NCI-H526 treated with DMSO at 0.1 percent for 48 hours (cell line): ENCODE measurements around the gene ANKS6.

Experiments
- DNase-seq: peaks from one replicate; lab custom pipeline; 2025; lab: John Stamatoyannopoulos, UW

ANKS6 gene

DNA sequence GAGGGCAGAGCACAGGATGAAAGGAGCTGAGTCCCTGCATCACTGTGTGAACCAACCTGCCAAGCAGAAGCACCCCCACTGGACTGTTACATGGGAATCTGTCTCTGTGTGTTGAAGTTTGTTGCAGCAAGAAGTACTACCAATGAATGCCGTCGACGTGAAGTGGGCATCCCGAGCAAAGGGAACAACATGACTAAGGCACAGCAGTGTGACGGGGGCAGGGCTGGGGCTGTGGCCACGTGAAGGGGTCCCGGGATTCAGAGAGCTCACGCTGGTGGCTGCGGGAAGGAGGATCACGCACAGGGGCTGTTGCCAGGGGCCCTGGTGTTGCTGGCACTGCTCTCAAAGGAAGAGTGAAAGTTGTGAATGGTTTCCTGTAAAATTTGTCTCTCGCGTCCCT, 60.1 kb downstream of the ANKS6 start:
- no peak for DNase-seq

DNA sequence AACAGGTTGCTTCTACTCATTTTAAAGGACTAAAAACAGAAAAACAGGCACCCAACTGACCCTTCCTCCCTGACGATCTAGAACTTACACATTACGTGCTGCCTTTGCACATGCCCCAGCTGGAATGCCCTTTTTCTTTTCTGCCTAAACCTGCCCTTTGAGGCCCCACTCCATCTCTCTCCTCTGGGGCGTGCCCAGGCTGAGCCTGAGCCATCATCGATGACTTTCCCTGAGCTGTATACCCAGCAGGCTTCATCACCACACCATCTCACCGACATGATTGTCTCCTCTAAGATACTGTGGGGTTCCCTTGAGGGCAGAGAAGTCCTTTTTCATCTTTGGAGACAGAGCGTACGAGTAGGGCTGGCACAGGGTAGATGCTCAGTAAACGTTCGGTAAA, 63.6 kb downstream of the ANKS6 start:
- DNase-seq: no peak

DNA sequence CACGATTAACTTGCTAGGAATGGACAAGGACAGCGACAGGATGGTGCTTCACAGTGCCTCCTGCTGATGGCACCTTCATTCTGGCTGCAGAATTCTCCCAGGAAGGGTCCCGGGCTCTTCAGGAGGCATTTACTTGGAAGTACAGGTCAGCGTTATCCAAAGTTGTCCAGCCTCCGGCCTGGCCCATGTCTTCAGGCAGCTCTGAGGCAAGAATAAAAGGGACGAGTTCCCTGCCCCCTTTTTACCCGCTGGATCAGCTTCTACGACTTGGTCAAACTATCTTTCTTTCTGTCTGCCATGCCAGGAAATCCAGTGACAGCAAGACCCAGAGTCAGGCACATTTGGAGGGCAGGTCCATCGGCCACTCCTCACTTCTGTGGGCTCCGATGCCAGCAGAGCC, 64.3 kb downstream of the ANKS6 start:
- no peak for DNase-seq

DNA sequence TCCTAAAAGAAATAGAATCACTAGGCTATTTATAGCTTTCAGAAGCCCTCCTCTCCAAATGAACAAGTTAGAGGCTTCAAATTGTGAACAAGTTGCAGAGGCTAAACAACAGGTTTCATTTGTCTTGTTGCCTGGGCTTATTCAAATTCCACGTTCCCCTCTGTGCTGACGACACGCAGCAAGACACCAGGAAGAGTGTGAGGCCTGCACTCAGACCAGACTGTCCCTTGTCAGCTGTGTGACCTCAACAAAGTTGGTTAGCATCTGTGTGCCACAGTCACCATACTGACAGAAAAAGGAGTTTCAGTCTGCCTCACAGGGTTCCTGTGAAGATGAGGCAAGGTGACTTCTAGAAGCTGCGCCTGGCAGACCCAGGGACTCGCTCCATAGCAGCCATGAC, 65.5 kb downstream of the ANKS6 start:
- DNase-seq: no peak

DNA sequence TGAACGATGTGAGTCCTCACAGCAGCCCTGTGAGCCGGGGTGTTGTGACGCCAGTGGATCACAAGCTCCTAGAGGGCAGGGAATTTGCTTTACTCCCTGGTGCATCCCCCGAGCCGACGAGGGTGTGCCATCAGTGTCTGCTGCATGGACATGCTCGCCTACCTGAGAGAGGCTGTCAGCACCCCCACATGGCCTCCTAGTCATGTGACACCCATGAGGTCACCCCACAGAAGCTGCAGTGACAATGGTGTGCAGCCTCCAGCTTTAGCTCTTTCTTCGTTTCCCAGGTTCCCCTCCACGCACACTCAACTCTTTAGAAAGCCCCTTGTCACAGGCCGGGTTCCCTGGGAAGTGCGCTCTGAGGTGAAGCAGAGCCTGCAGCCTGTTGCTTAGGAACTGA, 67.9 kb downstream of the ANKS6 start:
- no peak for DNase-seq

DNA sequence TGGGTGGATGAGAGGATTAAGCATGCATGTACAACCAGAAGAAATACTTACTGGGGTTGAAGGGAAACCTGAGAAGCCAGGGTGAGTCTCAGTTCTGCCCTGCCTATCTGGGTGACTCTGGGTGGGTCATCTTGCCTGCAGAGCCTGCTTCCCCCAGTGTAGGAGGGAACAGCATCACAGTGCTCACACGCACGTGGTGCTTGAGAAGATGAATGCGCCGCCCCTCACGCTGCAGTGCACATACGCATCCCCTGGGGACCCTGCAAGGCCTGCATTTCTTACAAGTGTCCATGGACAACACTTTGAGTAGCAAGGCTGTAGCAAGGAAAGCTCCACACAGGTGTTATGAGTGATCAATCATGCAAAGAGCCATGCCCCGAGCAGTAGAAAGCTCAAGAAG, 68.9 kb downstream of the ANKS6 start:
- no peak for DNase-seq

DNA sequence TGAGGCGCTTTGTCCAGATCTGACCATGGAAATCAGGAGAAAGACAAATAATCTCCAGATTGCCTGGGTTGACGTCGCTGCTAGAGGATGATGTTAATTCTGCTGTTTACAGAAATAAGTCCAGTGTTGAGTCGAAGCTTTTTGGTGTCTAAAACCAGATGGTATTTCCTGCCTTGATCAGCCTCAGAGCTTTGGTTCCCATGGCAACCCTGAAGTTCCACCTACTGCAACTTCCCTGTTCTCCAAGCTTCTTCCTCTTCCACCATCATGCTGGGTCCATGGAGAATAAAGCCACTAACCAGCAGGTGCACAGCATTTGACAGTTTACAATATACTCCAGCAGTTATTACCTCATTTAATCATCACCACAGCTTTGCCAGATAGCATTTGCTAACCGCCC, 69.6 kb downstream of the ANKS6 start:
- DNase-seq: no peak

DNA sequence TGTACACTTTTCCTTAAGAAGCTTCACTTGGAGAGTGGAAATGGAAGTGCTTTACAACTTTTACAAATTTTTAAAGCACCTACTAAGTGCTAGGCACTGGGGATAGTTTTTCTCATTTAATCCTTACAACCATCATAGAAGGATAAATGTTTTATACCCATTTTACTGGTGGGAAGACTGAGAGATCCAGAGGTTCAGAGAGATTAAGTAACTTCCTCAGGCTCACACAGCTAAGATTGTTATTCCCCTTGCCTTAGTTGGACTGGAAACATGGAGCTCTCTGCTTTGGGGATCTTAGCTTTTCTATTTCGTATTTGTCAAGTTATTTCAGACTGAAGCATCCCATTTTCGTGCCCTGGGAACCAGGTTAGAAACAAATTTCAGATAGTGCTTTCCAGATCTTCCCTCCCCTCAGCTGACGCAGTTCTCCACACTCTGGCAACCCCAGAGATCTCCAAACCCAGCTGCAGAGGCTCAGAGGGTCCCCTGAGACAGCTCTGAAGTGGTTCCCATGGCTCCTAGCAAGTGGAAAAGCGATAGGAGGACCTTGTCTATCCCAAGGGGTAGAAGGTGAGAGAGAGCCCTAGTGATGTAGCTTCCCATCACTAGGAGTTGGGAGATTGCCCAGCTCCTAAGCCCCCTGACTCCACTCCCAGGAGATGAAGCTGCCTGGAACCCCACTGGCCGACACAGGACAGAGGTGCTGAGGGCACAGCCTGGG, 71.4 kb downstream of the ANKS6 start:
- no peak for DNase-seq

DNA sequence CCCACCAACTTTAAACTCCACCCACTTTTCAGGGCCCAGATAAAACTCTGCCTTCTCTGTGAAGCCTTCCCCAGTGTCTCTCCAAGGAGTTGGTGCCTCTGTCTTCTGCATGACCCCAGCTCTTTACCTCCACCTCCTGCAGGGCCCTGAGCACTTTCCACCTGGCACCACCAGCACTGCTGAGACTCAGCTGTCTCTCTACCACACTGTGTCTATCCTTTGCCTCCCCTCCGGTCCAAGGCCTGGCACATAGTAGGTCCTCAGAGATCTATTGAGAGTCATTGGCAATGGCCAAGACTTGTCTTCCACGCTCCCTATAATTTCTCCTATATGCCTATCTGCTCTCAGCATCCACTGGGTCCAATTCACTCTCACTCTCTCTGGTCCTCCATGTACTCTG, 74.7 kb downstream of the ANKS6 start:
- DNase-seq: no peak

DNA sequence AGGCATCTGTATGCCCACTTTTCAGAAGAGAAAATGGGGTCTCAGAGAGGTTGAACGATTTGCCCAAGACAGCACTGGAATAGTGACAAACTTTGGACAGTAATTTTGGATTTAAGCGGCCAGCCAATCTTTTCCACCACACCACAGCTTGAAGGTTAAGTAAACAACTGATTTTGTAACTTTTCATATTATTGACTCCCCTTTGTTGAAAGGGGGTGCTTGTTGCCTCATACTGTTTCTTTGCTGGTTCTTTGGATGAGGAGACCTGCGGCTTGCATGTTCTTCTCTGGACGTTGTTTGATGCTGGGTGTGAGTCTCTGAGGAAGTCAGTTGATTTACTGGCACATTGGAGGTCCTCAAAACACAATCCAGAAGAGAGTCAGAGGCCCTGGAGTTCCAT, 76.0 kb downstream of the ANKS6 start:
- DNase-seq: no peak

DNA sequence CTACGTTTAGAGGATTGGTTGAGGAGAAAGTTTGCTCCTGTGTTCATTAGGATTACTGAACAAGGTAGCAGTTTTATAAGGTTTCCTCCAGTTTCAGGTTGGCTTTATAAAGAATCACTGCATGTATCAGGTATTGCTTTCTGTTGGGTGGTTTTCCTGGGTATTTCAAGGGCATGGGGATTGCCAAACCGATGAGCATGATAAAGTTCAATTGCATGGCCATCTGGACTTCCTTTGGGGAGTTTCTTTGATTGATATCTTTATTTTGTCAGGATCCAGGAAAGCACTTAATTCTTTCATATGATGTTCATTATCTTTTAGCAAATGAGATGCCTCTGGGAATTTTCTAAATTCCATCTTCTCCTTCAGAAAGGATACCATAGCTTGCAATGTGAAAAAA, 77.3 kb downstream of the ANKS6 start:
- DNase-seq: no peak

DNA sequence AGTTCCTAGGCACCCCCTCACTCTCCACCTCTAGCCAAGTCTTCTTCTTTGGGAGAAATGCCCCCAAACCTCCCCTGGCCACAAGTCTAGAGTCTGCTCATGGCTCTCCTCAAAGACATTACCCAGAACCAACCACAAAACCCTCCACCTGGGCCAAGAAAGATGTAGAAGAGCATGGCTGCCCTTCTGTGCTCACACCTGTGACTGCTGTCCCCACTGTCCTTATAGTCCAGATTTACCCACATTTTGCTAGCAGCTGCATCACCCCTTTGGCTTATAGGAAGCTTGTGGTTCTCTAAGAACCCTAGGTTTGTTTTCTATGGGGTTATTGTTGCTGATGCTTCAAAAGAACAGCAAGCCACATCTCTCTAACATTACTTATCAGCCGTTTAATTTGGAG, 81.5 kb downstream of the ANKS6 start:
- no peak for DNase-seq

DNA sequence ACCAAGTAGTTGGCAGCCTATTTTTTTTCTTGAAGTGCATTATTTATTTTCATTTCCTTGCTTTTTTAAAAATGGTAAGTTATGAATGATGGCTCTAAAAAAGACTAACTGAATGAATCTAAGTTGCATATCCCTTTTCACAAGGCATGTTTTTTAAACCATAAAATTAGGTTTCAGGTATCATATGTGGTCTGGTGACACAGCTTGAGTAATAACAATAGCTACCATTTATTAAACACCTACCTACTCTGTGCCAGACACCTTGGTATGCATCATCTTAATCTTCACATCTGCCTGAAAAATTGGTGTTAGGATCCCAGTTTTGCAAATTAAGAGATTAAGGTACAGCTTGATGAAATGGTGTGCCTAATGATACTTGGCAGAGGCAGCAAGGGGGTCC, 83.4 kb downstream of the ANKS6 start:
- DNase-seq: no peak

DNA sequence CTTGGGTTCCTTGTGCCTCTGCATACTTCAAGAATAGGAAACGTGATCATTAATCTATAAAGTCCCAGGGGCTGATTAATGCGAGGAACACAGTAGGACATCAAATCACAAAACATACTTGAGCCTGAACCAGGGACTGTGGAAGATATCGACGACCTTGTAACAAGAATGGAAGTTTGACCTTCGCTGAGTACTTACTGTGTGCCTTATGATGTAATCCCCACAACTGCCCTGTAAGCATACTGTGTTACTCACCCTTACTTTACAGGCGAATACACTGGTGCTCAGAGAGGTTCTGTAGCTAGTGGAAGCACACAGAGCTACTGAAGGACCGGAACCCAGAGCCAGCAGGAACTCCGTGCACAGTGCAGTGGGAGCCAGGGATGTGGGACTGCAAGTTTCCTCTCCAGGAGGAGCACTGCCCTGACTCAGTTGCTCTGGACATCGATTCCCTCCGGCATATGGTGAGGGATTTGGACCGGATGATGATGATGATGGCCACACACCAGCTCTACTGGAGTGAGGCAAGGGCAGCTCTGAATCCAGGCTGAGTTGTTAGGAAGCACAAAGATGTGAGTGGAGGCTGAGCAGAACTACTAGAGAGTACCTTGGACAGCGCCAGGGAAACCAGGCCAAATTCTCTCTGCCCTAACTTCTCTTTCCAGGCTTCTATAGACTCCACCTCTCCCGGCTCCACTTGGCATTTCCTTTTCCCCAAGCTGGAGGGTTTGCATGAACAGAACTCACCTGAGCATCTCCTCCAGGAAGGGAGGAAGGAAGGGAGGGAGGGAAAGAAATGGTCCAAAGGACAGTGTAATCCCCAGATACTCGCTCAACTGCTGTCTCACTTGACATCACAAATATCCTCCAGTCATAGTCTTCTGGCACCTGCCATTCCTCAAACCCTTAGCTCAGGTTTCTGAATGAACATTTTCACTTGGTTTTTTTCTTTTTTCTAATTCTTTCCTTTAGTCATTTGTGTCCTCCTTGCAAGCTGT, 86.1 kb downstream of the ANKS6 start:
- no peak for DNase-seq

DNA sequence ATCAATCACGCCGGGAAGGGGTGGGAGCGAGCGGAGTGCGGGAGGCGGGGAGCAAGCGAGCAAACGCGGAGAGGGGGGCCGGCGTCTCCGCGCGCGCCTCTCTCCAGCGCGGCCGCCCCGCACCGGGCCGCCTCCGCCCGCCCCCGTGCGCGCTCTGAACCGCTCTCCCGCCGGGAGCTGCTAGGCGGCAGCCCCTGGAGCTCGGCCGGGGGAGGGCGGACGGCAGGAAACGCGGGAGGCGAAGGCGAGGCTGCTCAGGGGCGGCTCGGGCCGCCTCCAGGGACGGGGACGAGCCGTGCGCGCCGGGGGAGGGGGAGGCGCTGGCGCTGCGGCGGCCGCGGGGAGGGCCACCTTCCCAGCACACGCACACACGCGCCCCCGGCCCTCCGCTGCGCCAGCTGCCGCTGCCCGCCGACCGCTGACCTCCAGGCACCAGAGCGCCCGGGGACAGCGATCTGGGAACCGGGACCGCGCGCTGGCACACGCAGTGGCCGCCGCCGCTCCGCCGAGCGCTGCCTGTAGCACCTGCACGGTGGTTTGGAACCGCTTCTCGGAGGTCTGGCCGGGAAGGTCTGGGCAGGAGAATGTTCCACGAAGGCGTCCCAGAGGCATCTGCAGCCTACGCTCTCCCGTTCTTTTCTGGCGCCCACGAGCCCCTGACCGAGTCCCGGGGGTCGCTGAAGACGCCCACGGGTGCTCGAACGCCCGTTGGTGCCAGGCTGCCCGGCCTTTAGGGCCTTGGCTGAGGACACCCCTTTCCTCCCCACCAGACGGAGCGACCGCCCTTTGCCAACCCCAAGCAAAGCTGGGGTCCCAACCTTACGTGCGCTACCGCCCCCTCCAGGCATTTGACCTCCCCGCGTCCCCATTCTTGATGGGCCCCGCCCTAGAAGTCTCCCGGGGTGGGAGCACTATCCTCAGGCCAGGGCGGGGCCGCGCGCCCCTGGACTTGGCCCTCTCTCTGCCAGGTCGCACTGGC, 87.1 kb downstream of the ANKS6 start, which contains the start of gene GABBR2:
Gene GABBR2 (minus strand): TSS at position 3 of the 979 bp plus-strand sequence. CDS start 198 bp downstream, outside the sequence.
- no peak for DNase-seq

DNA sequence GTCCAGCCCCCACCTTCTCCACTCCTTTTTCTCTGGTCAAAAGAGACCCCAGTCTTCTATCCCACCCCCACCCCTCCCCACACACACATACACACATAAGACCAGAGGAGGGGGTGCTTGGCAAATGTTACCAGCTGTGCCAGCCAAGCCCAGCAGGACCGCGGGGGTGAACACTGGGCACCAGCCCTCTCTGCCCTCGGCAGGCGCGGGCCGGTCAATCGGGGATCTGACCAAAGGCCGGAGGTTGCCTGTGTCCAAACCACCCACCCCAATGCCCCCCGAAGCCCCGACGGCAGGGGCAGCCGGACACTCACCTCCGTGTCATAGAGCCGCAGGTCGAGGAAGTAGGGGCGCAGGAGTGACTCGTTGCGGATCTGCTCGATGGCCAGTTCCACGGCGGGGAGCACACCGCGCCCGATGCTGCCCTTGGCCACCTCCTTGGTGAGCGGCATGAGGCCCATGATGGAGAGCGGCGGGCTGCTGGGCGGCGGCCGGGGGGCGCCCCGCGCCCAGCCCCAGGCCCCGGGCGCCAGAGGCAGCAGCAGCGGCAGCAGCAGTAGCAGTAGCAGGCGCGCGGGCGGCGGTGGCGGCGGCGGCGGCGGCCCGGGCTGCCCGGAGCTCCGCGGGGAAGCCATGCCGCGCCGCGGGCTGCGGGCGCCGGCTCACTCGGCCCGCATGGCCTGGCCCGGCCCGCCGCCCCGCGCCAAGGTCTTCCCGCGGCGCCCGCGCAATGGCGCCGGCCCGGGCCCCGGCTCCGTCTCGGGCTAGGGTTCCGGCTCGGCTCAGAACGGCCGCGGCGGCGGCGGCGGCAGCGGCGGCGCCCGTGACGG, 88.0 kb downstream of the ANKS6 start:
- no peak for DNase-seq

DNA sequence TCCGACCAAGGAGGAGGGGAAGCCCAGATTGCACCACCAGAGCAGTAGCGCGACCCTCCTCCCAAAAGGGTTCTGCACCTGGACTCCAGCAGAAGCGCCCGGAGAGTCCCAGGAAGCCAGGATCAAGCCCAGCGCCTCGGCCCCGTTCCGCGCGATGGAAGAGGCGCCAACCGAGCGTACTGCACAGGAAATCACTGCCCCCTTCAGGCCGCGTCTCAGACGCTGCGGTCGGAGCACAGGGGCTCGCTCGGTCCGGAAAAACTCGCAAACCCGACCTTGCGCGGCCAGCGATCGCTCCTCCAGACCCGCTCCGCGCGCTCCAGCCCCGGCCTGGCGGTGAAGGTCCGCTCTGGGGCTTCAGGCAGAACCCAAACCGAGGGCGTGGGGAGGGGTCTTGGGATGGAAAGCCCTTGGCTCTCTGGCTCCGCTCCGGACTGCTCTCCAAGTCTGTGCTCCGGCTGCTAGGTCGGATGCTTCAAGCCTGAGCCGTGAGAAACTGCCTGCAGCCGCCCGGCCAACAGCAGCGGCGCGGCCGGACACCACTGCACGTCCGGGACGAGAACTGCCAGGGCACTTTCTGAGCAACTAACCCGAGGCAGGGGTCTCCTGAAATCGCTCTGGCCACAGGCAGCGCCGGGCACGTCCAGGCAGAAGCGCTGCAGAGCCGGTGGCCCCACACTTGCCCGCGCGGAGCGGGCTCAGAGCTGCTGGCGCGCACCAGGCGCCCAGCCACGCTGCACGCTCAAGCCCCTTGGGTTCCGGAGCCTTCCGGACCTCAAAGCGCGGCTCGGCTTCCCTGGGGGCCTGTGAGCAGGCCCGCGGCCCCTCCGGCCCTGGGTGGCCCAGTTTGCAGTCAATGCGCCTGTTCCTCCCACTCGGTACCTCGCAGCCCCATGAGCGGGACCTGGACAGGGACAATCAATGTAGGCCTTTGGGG, 88.9 kb downstream of the ANKS6 start:
- DNase-seq: peak; percentile 59

DNA sequence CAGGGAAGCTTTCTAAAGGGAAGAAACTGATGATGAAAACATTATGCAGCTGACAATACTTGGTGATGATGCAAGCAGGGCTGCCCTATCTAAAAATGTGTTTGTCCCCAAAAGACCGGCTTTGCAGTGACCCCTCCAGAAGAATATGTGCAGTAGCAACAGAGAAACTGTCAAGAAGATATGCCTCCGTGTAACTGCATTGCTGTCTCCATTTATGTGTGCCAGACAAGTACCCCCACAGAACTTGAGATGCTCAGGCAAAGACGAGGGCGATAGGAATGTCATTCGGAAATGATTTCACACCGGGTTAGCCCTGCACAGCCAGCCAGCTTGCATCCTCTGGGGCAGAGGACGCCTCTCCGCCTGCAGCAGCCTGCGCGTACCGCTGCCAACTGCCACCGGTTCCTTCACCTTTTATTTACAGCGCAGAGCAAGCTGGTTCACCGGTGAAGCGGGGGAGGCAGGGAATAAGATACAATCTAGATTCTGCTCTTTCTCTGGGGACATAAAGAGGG, 89.6 kb downstream of the ANKS6 start:
- DNase-seq: no peak

DNA sequence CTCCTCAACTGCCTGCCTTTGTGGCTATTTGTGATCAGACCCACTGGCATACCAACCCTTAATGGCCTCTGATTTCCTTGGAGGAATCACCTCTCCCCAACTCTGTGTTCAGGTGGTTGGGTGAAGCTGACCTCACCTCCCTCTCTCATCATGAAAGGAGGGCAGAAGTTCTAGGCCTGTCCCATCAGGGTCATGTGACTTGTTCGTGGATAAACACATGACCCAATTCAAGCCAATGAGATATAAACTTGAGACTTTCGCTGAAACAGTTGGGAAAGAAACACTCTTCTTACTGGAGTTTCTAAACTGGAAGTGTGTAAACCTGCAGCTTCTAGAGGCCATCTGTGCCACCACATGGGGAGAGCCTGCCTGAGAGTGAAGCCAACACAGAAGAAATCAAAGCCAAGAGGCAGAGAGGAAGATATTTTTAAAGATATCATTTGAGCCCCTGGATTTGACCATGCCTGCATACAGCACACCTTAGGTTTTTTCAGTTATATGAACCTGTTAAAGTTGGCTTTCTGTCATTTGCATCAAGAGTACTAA, 93.4 kb downstream of the ANKS6 start:
- no peak for DNase-seq
